ENCODE results near the gene DPF3.

DPF3 gene

GRCh38 chr14:72704502-72704901, 189.4 kb downstream of the DPF3 start:
- no peak for DNase-seq

GRCh38 chr14:72701605-72702004, 192.3 kb downstream of the DPF3 start:
- no peak for DNase-seq

GRCh38 chr14:72701237-72701565, 192.7 kb downstream of the DPF3 start:
- DNase-seq: no peak

- no peak for DNase-seq
These were observed 193.3 kb downstream of the DPF3 start for GRCh38 chr14:72700338-72701236.

GRCh38 chr14:72699852-72700257, 194.0 kb downstream of the DPF3 start:
- DNase-seq: peak in 1 of 2 donors; percentile 20

- DNase-seq: no peak
These were observed 194.5 kb downstream of the DPF3 start for GRCh38 chr14:72699443-72699842.

- DNase-seq: no peak
These were observed 201.2 kb downstream of the DPF3 start for GRCh38 chr14:72692696-72693095.

GRCh38 chr14:72690324-72690723, 203.6 kb downstream of the DPF3 start:
- DNase-seq: no peak

GRCh38 chr14:72688990-72689671, 204.8 kb downstream of the DPF3 start:
- DNase-seq: no peak

GRCh38 chr14:72686832-72687231, 207.1 kb downstream of the DPF3 start:
- no peak for DNase-seq

GRCh38 chr14:72686101-72686500, 207.8 kb downstream of the DPF3 start:
- no peak for DNase-seq

- no peak for DNase-seq
These were observed 208.4 kb downstream of the DPF3 start for GRCh38 chr14:72685456-72685855.

GRCh38 chr14:72683787-72684186, 210.1 kb downstream of the DPF3 start:
- DNase-seq: no peak

- no peak for DNase-seq
These were observed 211.7 kb downstream of the DPF3 start for GRCh38 chr14:72682188-72682587.

- no peak for DNase-seq
These were observed 212.9 kb downstream of the DPF3 start for GRCh38 chr14:72680853-72681640.

- DNase-seq: no peak
These were observed 214.3 kb downstream of the DPF3 start for GRCh38 chr14:72679536-72680151.

- DNase-seq: no peak
These were observed 214.8 kb downstream of the DPF3 start for GRCh38 chr14:72679141-72679535.

- no peak for DNase-seq
These were observed 215.5 kb downstream of the DPF3 start for GRCh38 chr14:72678356-72678755.

- no peak for DNase-seq
These were observed 216.2 kb downstream of the DPF3 start for GRCh38 chr14:72677664-72678063.

- no peak for DNase-seq
These were observed 218.8 kb downstream of the DPF3 start for GRCh38 chr14:72675126-72675525.

GRCh38 chr14:72673179-72673578, 220.7 kb downstream of the DPF3 start:
- no peak for DNase-seq

GRCh38 chr14:72666610-72667009, 227.3 kb downstream of the DPF3 start:
- no peak for DNase-seq

- no peak for DNase-seq
These were observed 228.6 kb downstream of the DPF3 start for GRCh38 chr14:72665259-72665658.
